ENCODE results near the gene SIRPA. TPM values are rescaled to one million over a fixed set of nuclear protein-coding genes. Genes with fewer than 3 reads are reported as not detected.

SIRPA gene
- total and polyA plus RNA-seq, 4 experiments from 2014 or later: 1.8 to 2.4 TPM; not detected in 2

DNA sequence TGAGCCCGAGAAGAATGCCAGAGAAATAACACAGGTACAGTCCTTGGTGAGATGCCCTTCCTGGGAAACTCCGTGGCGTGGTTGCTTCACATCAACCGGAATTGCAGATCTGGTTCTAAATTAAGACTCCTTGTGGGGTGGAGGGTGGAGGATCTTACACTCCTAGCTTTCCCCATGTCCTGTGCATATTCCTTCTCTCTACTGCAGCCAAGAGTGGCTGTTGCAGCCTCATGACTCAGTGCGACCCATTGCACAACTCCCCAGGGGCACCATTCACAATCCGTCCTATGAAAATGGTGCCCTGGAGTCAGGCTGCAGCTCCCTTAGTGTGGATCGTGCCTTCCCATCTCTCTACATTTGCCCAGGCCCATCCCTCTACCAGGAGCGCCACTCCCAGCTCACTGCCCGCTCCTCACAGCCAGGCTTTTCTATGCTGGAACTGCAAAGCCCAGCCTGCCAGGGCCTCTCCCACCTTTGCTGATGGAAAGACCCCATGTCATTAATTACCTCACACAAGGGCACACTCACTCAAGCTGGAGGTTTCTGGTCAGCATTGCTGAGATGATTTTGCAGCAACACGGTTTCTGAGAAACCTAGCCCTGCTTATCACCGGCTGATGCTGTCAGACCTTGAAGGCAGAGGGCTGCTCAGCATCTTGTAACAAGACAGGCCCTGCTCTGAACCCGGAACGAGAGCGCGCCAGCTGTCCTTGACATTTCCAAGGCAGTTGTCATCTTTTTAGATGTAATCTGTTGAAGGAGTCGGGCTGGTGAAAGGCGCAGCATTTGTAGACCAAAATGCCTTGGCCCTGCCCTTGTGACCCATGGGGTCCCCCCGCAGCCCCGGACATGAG is 39.7 kb downstream of the SIRPA start:
- no peaks in the 10 kb centered on the region for H3K27me3 ChIP-seq (ENCODE audit: insufficient read depth, low read length)
- no peaks in the 10 kb centered on the region for H3K36me3 Mint-ChIP-seq
- POLR2A ChIA-PET (ENCODE audit: partially characterized antibody): no interaction called here
- no peaks in the 10 kb centered on the region for H3K36me3 ChIP-seq (ENCODE audit: insufficient read depth, low read length)
- CTCF ChIA-PET (ENCODE audit: partially characterized antibody): no interaction called here
- DNase-seq: no peak
- H3K27ac ChIP-seq (ENCODE audit: low read depth, low read length): no peak overlapping the region
- no peaks in the 10 kb centered on the region for H3K4me1 Mint-ChIP-seq
- peaks cover 23 to 29% of the 10 kb centered on the region in 2 donors for H3K27me3 Mint-ChIP-seq
- H3K4me3 Mint-ChIP-seq: no peak overlapping the region
- no peak overlapping the region for H3K27ac Mint-ChIP-seq
- H3K4me3 ChIP-seq (ENCODE audit: low read length in 2 of 2): no peak overlapping the region
- intact Hi-C loops (cut with micrococcal nuclease): no loop called here
- peaks cover 0 to 2% (median 0%) of the 10 kb centered on the region in 8 donors for H3K9me3 Mint-ChIP-seq
- no peaks in the 10 kb centered on the region for H3K9me3 ChIP-seq (ENCODE audit: control insufficient read depth in 1 of 2, low read length in 2 of 2)
- H3K4me1 ChIP-seq (ENCODE audit: insufficient read depth, low read length): no peaks in the 10 kb centered on the region

DNA sequence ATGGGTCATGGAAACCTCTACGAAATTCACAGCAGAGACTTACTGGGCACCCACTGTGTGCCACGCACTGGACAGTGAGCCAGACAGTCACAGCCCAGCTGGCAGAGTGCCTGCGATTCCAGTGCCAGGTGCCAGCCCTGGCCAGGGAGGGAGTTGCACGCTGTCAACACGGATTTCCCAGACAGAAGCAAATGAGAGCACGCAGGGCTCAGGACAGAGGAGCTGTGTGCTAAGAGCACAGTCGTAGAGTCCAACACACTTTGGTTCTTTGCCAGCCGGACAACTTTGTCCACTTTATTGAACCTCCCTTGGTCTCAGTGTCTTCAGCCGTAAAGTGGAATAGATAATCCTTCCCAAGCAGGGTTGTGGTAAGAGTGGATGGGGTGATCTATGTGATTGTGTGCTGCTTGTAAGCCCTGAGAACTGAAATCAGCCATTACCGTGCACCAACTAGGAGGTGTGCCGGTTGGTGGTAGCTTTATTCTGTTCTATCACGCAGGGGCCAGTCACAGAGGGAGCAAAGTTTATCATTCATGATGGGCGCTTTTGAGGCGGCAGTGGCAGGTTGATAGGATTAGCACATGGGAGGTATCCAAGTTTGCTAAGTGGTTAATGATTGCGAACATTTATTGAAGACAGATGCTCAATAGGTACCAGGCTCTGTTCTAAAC is 40.6 kb downstream of the SIRPA start:
- H3K9me3 Mint-ChIP-seq: peaks cover 0 to 2% (median 0%) of the 10 kb centered on the region in 8 donors
- Histone ChIP-seq H3K27me3 (ENCODE audit: insufficient read depth, low read length) (no peaks in the 10 kb centered on the region), H3K4me1 (ENCODE audit: insufficient read depth, low read length) (no peaks in the 10 kb centered on the region), H3K36me3 (ENCODE audit: insufficient read depth, low read length) (no peaks in the 10 kb centered on the region), H3K9me3 (ENCODE audit: control insufficient read depth in 1 of 2, low read length in 2 of 2) (no peaks in the 10 kb centered on the region), H3K4me3 (ENCODE audit: low read length in 2 of 2) (no peak overlapping the region), H3K27ac (ENCODE audit: low read depth, low read length) (no peak overlapping the region)
- H3K36me3 Mint-ChIP-seq: no peaks in the 10 kb centered on the region
- no peak overlapping the region for H3K4me3 Mint-ChIP-seq
- intact Hi-C loops (cut with micrococcal nuclease): no loop called here
- ChIA-PET POLR2A (ENCODE audit: partially characterized antibody) (no interaction called here), CTCF (ENCODE audit: partially characterized antibody) (no interaction called here)
- no peaks in the 10 kb centered on the region for H3K4me1 Mint-ChIP-seq
- DNase-seq: no peak
- no peak overlapping the region for H3K27ac Mint-ChIP-seq
- peaks cover 17 to 29% of the 10 kb centered on the region in 2 donors for H3K27me3 Mint-ChIP-seq

- Mint-ChIP-seq H3K36me3 (no peaks in the 10 kb centered on the region), H3K27ac (no peak overlapping the region)
- CTCF ChIA-PET (ENCODE audit: partially characterized antibody): no interaction called here
Measured at GRCh38 chr20:1937316-1937976, 42.2 kb downstream of the SIRPA start.

GRCh38 chr20:1938464-1939269 is 43.5 kb downstream of the SIRPA start:
- CTCF ChIA-PET (ENCODE audit: partially characterized antibody): no interaction called here
- Histone ChIP-seq H3K27me3 (ENCODE audit: insufficient read depth, low read length) (no peaks in the 10 kb centered on the region), H3K27ac (ENCODE audit: low read depth, low read length) (no peak overlapping the region), H3K36me3 (ENCODE audit: insufficient read depth, low read length) (no peaks in the 10 kb centered on the region), H3K9me3 (ENCODE audit: control insufficient read depth in 1 of 2, low read length in 2 of 2) (no peaks in the 10 kb centered on the region), H3K4me1 (ENCODE audit: insufficient read depth, low read length) (no peaks in the 10 kb centered on the region), H3K4me3 (ENCODE audit: low read length in 2 of 2) (no peak overlapping the region)
- H3K9me3 Mint-ChIP-seq: no peaks in the 10 kb centered on the region
- POLR2A ChIA-PET (ENCODE audit: partially characterized antibody): no interaction called here
- H3K27me3 Mint-ChIP-seq: peaks cover 14 to 24% of the 10 kb centered on the region in 2 donors
- no peak overlapping the region for H3K27ac Mint-ChIP-seq
- intact Hi-C loops (cut with micrococcal nuclease): no loop called here
- no peaks in the 10 kb centered on the region for H3K36me3 Mint-ChIP-seq
- no peak for DNase-seq
- no peaks in the 10 kb centered on the region for H3K4me1 Mint-ChIP-seq
- H3K4me3 Mint-ChIP-seq: no peak overlapping the region

More at GRCh38 chr20:1937316-1937976, 42.2 kb downstream of the SIRPA start:
- DNase-seq: no peak
- no peaks in the 10 kb centered on the region for H3K4me1 ChIP-seq (ENCODE audit: insufficient read depth, low read length)
- H3K4me3 Mint-ChIP-seq: no peak overlapping the region
- no peaks in the 10 kb centered on the region for H3K4me1 Mint-ChIP-seq
- H3K27me3 Mint-ChIP-seq: peaks cover 13 to 23% of the 10 kb centered on the region in 2 donors
- POLR2A ChIA-PET (ENCODE audit: partially characterized antibody): no interaction called here
- intact Hi-C loops (cut with micrococcal nuclease): no loop called here
- no peaks in the 10 kb centered on the region for H3K9me3 ChIP-seq (ENCODE audit: control insufficient read depth in 1 of 2, low read length in 2 of 2)
- peaks cover 0 to 2% (median 0%) of the 10 kb centered on the region in 8 donors for H3K9me3 Mint-ChIP-seq
- H3K4me3 ChIP-seq (ENCODE audit: low read length in 2 of 2): no peak overlapping the region
- no peak overlapping the region for H3K27ac ChIP-seq (ENCODE audit: low read depth, low read length)
- no peaks in the 10 kb centered on the region for H3K36me3 ChIP-seq (ENCODE audit: insufficient read depth, low read length)
- no peaks in the 10 kb centered on the region for H3K27me3 ChIP-seq (ENCODE audit: insufficient read depth, low read length)

DNA sequence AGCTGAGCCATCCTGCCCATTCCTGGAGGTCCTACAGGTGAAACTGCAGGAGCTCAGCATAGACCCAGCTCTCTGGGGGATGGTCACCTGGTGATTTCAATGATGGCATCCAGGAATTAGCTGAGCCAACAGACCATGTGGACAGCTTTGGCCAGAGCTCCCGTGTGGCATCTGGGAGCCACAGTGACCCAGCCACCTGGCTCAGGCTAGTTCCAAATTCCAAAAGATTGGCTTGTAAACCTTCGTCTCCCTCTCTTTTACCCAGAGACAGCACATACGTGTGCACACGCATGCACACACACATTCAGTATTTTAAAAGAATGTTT is 44.0 kb downstream of the SIRPA start:
- no peaks in the 10 kb centered on the region for H3K9me3 ChIP-seq (ENCODE audit: control insufficient read depth in 1 of 2, low read length in 2 of 2)
- Mint-ChIP-seq H3K4me3 (no peak overlapping the region), H3K27me3 (peaks cover 15 to 24% of the 10 kb centered on the region in 2 donors), H3K9me3 (no peaks in the 10 kb centered on the region), H3K36me3 (no peaks in the 10 kb centered on the region), H3K27ac (no peak overlapping the region), H3K4me1 (no peaks in the 10 kb centered on the region)
- H3K27ac ChIP-seq (ENCODE audit: low read depth, low read length): no peak overlapping the region
- no peaks in the 10 kb centered on the region for H3K4me1 ChIP-seq (ENCODE audit: insufficient read depth, low read length)
- H3K27me3 ChIP-seq (ENCODE audit: insufficient read depth, low read length): no peaks in the 10 kb centered on the region
- intact Hi-C loops (cut with micrococcal nuclease): no loop called here
- no peaks in the 10 kb centered on the region for H3K36me3 ChIP-seq (ENCODE audit: insufficient read depth, low read length)
- ChIA-PET CTCF (ENCODE audit: partially characterized antibody) (no interaction called here), POLR2A (ENCODE audit: partially characterized antibody) (no interaction called here)
- H3K4me3 ChIP-seq (ENCODE audit: low read length in 2 of 2): no peak overlapping the region
- DNase-seq: no peak

DNA sequence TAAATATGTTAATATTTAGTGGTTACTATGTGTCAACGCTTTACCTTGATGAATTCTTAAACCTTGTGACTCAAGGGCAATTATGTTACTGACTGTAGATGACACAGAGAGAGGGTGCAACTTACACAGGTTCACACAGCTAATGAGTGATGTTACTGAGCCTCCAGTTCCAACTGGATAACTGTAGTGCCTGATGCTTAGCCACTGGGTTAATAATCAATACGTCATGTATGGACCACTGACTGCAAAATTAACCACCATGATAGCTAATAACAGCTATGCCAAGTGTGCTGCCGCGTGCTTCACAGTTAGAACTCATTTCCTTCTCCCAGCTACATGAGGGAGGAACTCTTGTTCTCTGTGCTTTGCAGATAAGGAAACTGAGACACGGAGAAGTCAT is 45.4 kb downstream of the SIRPA start:
- Histone ChIP-seq H3K36me3 (ENCODE audit: insufficient read depth, low read length) (no peaks in the 10 kb centered on the region), H3K9me3 (ENCODE audit: control insufficient read depth in 1 of 2, low read length in 2 of 2) (no peaks in the 10 kb centered on the region), H3K27me3 (ENCODE audit: insufficient read depth, low read length) (no peaks in the 10 kb centered on the region), H3K4me1 (ENCODE audit: insufficient read depth, low read length) (no peaks in the 10 kb centered on the region), H3K27ac (ENCODE audit: low read depth, low read length) (no peak overlapping the region), H3K4me3 (ENCODE audit: low read length in 2 of 2) (no peak overlapping the region)
- H3K9me3 Mint-ChIP-seq: no peaks in the 10 kb centered on the region
- peaks cover 20 to 21% of the 10 kb centered on the region in 2 donors for H3K27me3 Mint-ChIP-seq
- ChIA-PET CTCF (ENCODE audit: partially characterized antibody) (no interaction called here), POLR2A (ENCODE audit: partially characterized antibody) (no interaction called here)
- no peak overlapping the region for H3K4me3 Mint-ChIP-seq
- DNase-seq: no peak
- intact Hi-C loops (cut with micrococcal nuclease): no loop called here
- H3K27ac Mint-ChIP-seq: no peak overlapping the region
- H3K36me3 Mint-ChIP-seq: no peaks in the 10 kb centered on the region
- H3K4me1 Mint-ChIP-seq: no peaks in the 10 kb centered on the region

- H3K9me3 Mint-ChIP-seq: no peaks in the 10 kb centered on the region
- no peaks in the 10 kb centered on the region for H3K36me3 Mint-ChIP-seq
- H3K4me1 Mint-ChIP-seq: no peaks in the 10 kb centered on the region
- Histone ChIP-seq H3K4me1 (ENCODE audit: insufficient read depth, low read length) (no peaks in the 10 kb centered on the region), H3K9me3 (ENCODE audit: control insufficient read depth in 1 of 2, low read length in 2 of 2) (no peaks in the 10 kb centered on the region), H3K27ac (ENCODE audit: low read depth, low read length) (no peak overlapping the region), H3K4me3 (ENCODE audit: low read length in 2 of 2) (no peak overlapping the region), H3K27me3 (ENCODE audit: insufficient read depth, low read length) (no peaks in the 10 kb centered on the region), H3K36me3 (ENCODE audit: insufficient read depth, low read length) (no peaks in the 10 kb centered on the region)
- CTCF ChIA-PET (ENCODE audit: partially characterized antibody): no interaction called here
- H3K27ac Mint-ChIP-seq: no peak overlapping the region
- POLR2A ChIA-PET (ENCODE audit: partially characterized antibody): no interaction called here
- no peak for DNase-seq
- intact Hi-C loops (cut with micrococcal nuclease): no loop called here
- peaks cover 21% of the 10 kb centered on the region in 2 donors for H3K27me3 Mint-ChIP-seq
- H3K4me3 Mint-ChIP-seq: no peak overlapping the region
Measured at GRCh38 chr20:1941226-1941625, 46.0 kb downstream of the SIRPA start.
